NCI-H526 treated with DMSO at 0.1 percent for 48 hours (cell line): ENCODE measurements around the gene SMIM13.
A peak's percentile ranks its signal among the peaks of the same experiment; 100 is the strongest.

Experiments
- DNase-seq: peaks from one replicate; lab custom pipeline; 2025; lab: John Stamatoyannopoulos, UW

Gene SMIM13

GRCh38 chr6:11153447-11153846 is 59.8 kb downstream of the SMIM13 start:
- DNase-seq = no peak

GRCh38 chr6:11155589-11155988 is 62.0 kb downstream of the SMIM13 start:
- no peak for DNase-seq

GRCh38 chr6:11160199-11160598 is 66.6 kb downstream of the SMIM13 start:
- no peak for DNase-seq

GRCh38 chr6:11161031-11161956 is 67.7 kb downstream of the SMIM13 start:
- no peak for DNase-seq

GRCh38 chr6:11162262-11162661 is 68.6 kb downstream of the SMIM13 start:
- no peak for DNase-seq

- no peak for DNase-seq
These were observed 70.3 kb downstream of the SMIM13 start for GRCh38 chr6:11163932-11164331.

- no peak for DNase-seq
These were observed 71.3 kb downstream of the SMIM13 start for GRCh38 chr6:11164717-11165646.

GRCh38 chr6:11166948-11167347 is 73.3 kb downstream of the SMIM13 start:
- no peak for DNase-seq

- no peak for DNase-seq
These were observed 74.5 kb downstream of the SMIM13 start for GRCh38 chr6:11168091-11168635.

- DNase-seq = no peak
These were observed 78.3 kb downstream of the SMIM13 start for GRCh38 chr6:11171952-11172351.

GRCh38 chr6:11172501-11173327 is 79.1 kb downstream of the SMIM13 start:
- peak; percentile 28 for DNase-seq

- DNase-seq = no peak
These were observed 80.6 kb downstream of the SMIM13 start for GRCh38 chr6:11174242-11174611.

- DNase-seq = no peak
These were observed 83.6 kb downstream of the SMIM13 start for GRCh38 chr6:11177271-11177670.

GRCh38 chr6:11179088-11179418 is 85.4 kb downstream of the SMIM13 start:
- DNase-seq = no peak

GRCh38 chr6:11179419-11180202 is 86.0 kb downstream of the SMIM13 start:
- DNase-seq = no peak

GRCh38 chr6:11181478-11182136 is 88.0 kb downstream of the SMIM13 start:
- DNase-seq = no peak

GRCh38 chr6:11183761-11184362 is 90.2 kb downstream of the SMIM13 start:
- DNase-seq = no peak

GRCh38 chr6:11185204-11185842 is 91.7 kb downstream of the SMIM13 start:
- no peak for DNase-seq

GRCh38 chr6:11187301-11187700 is 93.7 kb downstream of the SMIM13 start:
- no peak for DNase-seq
